Activated naive CD4-positive, alpha-beta T cell treated with anti-CD3 and anti-CD28 coated beads, Interleukin-2, amount 50 U/mL, for 24 hours (primary cell): Measurements from ENCODE around the gene CELSR1.
A peak's percentile ranks its signal among the peaks of the same experiment; 100 is the strongest.

Experiments
- H3K27ac Mint-ChIP-seq: one replicate; pipeline ENCODE4 v1.8.0; 2021; ENCODE audit warnings: mild to moderate bottlenecking, mixed read lengths
- H3K27me3 Mint-ChIP-seq: one replicate; pipeline ENCODE4 v1.8.0; 2021; ENCODE audit warnings: mixed read lengths
- H3K36me3 Mint-ChIP-seq: one replicate; pipeline ENCODE4 v1.8.0; 2021; ENCODE audit warnings: mixed read lengths
- H3K4me1 Mint-ChIP-seq: one replicate; pipeline ENCODE4 v1.8.0; 2021; ENCODE audit warnings: mixed read lengths
- H3K4me3 Mint-ChIP-seq: one replicate; pipeline ENCODE4 v1.8.0; 2021; ENCODE audit warnings: mild to moderate bottlenecking, mixed read lengths
- H3K9me3 Mint-ChIP-seq: one replicate; pipeline ENCODE4 v1.8.0; 2021; ENCODE audit warnings: mixed read lengths

The CELSR1 gene

DNA sequence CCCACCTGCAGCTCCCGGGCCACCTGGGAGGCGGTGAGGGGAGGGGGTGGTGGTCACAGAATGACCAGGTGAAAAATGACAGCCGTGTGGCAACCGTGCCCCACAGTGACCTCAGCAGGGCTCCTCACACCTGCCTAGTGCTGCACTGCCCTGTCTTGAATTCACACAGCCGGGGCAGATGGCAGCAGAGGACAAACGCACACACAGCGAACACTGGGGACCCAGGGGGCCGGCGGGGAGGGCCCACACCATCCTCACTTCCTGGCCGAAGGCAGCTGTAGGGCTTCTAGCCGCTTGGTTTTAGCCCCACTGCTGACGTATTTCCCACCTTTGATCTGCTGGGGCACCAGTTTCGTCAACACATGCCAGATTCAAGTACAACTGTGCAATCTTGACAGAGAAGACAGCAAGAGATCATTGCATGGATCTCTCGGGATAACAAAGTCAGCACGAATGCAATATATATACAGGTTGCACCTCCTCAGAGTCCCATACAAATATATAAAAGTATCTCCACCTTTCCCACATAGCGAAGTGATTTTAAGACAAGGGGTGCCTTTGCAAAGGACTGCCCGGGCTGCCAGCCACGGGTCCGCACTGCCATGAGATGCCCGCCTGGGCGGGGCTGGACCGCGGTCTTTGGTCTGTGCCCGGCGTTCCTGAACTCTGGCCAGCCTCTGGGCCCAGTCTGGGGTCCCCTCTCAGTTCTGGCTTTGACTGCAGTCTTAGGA is 175.1 kb downstream of the CELSR1 start:
- H3K9me3 Mint-ChIP-seq = no peaks in the 10 kb centered on the region
- H3K27ac Mint-ChIP-seq = no peak overlapping the region
- no peaks in the 10 kb centered on the region for H3K27me3 Mint-ChIP-seq
- peaks cover 4% of the 10 kb centered on the region for H3K4me1 Mint-ChIP-seq
- peaks cover 3% of the 10 kb centered on the region for H3K36me3 Mint-ChIP-seq
- H3K4me3 Mint-ChIP-seq = no peak overlapping the region

DNA sequence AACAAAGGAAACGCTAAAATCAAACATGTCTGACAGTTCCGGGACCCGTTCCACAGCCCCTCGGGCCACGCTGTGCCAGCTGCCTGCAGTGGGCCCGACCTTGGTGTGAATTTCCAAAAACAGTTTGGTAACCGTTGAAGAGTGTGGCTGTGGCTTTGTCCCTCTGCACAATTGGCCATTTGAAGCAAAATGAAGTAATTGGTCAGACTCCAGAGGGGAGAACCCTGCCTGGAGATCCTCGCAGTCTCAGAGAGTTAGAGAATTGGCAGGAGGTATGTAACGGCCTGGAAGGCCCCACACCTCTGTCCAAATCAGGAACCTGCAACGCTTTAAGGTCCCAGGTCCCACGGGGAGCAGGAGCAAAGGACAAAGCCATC is 175.6 kb downstream of the CELSR1 start:
- no peak overlapping the region for H3K4me3 Mint-ChIP-seq
- H3K27ac Mint-ChIP-seq = no peak overlapping the region
- peaks cover 4% of the 10 kb centered on the region for H3K4me1 Mint-ChIP-seq
- no peaks in the 10 kb centered on the region for H3K9me3 Mint-ChIP-seq
- H3K36me3 Mint-ChIP-seq = peaks cover 3% of the 10 kb centered on the region
- no peaks in the 10 kb centered on the region for H3K27me3 Mint-ChIP-seq

DNA sequence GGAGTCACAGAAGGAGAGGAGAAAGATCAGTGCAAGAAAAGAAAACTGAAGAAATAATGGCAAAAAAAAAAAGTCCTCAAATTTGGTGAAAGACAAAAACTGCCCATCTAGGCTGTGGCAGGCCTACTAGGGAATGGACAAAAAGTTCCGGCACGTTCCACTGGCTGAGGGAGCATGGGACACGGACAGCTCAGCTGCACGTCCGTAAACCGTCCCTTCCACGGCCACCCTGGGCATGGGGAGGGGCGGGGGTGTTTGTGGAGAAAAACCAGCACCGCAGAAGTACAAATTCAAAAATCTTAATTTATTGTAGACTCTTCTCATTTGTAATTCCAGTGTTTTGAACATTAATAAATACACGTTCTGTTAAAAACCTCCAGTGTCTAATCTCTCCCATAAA is 176.5 kb downstream of the CELSR1 start:
- peaks cover 4% of the 10 kb centered on the region for H3K4me1 Mint-ChIP-seq
- H3K9me3 Mint-ChIP-seq = no peaks in the 10 kb centered on the region
- no peak overlapping the region for H3K4me3 Mint-ChIP-seq
- H3K36me3 Mint-ChIP-seq = peaks cover 3% of the 10 kb centered on the region
- peak overlapping the region; percentile 49 for H3K27ac Mint-ChIP-seq
- no peaks in the 10 kb centered on the region for H3K27me3 Mint-ChIP-seq

DNA sequence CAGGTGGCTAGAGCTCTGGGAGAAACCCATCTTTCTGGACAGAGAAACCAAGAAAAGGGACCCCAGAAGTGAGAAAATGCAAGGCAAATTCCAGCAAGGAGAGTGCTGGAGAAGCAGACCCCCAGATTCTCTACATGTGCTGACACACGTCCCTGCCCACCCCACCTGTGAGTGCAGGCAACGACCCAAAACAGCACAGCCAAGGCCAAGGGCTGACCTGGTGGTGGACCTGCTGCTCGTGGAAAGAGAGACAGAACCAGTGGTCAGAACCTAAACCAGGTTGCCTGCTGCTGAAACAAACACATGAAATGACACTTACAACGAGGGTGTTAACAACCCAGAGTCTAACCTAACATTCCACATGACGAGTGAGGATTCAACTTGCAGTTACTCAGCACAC is 177.3 kb downstream of the CELSR1 start:
- no peaks in the 10 kb centered on the region for H3K9me3 Mint-ChIP-seq
- peaks cover 4% of the 10 kb centered on the region for H3K36me3 Mint-ChIP-seq
- H3K27ac Mint-ChIP-seq = no peak overlapping the region
- H3K27me3 Mint-ChIP-seq = no peaks in the 10 kb centered on the region
- no peak overlapping the region for H3K4me3 Mint-ChIP-seq
- H3K4me1 Mint-ChIP-seq = peaks cover 4% of the 10 kb centered on the region

DNA sequence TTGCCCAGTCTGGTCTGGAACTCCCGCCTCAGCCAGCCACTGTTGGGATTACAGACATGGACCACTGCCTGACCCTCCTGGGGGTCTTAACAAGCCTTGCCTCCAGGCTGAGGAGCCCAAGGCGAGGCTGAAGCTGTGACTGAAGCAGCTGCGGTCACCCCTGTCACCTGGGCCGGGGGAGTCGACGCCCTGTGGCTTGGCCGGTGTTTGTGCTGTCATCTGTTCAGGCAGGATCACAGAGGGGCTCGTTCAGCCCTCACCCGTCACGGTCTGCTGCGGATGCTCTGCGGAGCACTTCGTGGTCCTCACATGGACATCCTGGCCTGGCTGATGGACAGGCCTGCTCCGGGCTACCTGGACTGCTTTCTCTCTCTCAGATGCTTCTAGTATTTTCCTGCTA is 178.1 kb downstream of the CELSR1 start:
- Mint-ChIP-seq H3K27ac (no peak overlapping the region), H3K9me3 (no peaks in the 10 kb centered on the region), H3K36me3 (peaks cover 4% of the 10 kb centered on the region)

DNA sequence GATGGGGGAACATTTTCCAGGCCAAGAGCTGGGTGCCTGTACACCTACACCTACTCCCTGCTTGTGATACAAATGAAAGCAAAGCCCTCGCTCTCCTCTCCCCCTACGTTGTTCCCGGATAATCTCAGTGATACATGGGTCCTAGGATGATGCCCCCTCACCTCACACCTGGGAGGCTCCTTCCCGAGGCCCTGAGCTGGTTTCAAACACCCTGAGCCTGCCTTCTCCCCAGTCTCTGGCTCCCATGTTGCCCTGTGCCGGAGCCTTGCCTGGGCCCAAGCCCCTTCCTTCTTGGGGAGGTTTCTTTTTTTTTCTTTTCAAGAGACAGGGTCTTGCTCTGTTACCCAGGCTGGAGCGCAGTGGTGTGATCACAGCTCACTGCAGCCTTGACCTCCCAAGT is 178.7 kb downstream of the CELSR1 start:
- Mint-ChIP-seq H3K4me3 (no peak overlapping the region), H3K27me3 (no peaks in the 10 kb centered on the region), H3K27ac (peak overlapping the region; percentile 35), H3K4me1 (peaks cover 4% of the 10 kb centered on the region), H3K9me3 (no peaks in the 10 kb centered on the region), H3K36me3 (peaks cover 4% of the 10 kb centered on the region)

More for the DNA sequence above, 178.1 kb downstream of the CELSR1 start:
- H3K4me1 Mint-ChIP-seq = peaks cover 4% of the 10 kb centered on the region
- H3K4me3 Mint-ChIP-seq = no peak overlapping the region
- no peaks in the 10 kb centered on the region for H3K27me3 Mint-ChIP-seq

DNA sequence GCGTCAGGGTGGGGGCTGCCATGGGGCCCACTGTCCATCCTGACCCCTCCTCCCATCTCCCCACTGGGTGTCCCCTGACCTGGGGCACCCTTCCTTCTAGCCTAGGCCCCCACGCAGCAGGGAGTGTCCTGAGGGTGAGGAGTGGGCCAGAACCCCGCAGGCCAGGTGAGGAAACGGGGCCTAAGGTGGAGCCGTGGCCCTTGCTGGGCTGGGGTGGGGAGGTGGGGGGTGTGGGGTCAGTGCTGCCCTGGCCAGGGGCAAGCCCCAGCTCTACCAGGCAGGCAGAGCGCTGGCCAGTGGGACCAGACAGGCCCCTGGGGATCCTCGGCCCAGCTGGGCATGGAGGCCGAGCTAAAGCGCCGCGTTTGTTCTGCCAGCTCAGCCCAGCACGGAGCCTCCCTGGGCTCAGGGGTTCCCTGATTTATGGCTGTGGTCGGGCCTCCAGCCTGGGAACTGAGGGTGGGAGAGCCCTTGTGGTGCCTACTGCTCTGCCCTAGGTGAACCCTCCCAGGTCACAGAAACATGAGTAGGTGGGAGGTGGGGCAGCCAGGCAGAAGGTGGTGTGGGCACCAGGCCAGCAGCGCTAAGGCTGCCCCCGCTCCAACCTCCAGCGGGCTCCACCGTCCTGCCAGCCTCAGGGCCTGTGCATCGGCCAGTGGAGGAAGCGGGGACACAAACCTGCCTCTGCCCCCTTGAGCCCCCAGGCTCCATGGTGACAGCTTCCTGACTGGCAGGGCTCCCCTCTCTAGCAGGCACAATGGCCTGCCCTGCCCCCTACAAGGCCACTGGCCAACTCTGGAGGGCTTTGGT is 179.5 kb downstream of the CELSR1 start:
- Mint-ChIP-seq H3K27me3 (no peaks in the 10 kb centered on the region), H3K4me1 (peaks cover 4% of the 10 kb centered on the region), H3K36me3 (peaks cover 4% of the 10 kb centered on the region), H3K27ac (no peak overlapping the region), H3K9me3 (no peaks in the 10 kb centered on the region), H3K4me3 (no peak overlapping the region)

DNA sequence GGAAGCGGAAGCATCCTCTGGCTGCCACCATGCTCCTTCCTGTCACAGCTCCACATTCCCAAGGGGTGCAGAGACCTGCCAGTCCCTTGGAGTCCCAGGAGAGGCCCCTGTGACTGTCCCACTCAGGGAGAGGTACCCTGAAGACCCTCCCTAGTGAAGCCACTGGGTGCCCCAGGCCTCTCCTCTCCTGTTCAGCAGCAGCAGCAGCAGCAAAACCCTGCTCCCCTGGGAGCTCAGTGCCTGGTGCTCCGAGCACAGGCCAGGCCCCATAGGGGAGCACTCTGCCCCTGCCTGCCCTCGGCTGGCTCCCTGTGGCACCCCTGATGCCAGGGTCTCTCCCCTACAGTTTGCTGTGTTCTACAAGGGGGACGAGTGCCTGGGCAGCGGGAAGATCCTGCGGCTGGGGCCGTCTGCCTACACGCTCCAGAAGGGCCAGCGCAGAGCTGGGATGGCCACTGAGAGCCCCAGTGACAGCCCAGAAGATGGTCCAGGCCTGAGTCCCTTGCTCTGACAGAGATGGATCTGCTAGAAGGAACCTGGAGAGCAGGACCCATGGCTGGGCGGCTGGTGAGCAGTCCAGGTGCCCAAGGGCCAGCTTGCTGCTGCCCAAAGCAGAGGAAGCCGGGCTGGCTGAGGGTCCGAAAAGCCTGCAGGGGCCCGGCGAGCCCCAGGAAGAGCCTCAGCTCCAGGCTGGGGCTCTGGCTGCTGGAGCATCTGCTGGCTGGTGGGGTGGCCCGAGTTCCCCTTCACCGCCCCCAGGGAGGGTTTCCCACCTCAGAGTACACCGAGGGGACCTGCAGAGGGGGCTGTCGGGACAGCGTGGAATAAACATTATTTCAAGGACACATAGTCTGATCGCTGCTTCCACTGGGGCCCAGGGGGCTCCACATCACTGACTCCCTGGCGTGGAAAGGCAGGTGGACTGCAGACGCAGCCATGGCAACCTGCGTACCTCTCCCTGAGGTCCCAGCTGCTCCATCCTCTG is 180.6 kb downstream of the CELSR1 start:
- H3K36me3 Mint-ChIP-seq = peaks cover 7% of the 10 kb centered on the region

DNA sequence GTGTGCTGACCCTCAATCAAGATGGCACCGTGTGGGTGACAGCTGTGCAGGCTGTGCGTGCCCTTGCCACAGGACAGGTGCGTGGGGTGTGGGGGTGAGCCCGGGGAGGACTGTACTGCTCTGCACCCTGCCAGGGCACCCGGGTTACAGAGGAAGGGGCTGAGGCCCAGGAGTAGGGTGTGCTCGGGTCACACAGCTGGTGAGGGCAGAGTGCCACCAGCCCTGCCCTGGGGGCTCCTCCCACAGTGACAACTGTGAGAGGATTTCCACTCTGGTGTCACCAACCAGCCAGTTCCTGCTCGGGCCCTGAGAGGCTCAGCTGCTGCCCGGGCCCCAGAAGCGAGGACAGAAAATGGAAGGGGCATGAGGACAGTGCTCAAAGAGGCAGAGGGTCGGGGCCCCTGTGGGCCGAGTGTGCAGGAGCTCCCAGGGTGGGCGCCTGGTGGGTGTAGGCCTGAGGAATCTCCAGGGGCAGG is 181.4 kb downstream of the CELSR1 start:
- no peaks in the 10 kb centered on the region for H3K9me3 Mint-ChIP-seq
- no peak overlapping the region for H3K27ac Mint-ChIP-seq
- H3K36me3 Mint-ChIP-seq = peaks cover 7% of the 10 kb centered on the region
- H3K4me3 Mint-ChIP-seq = no peak overlapping the region
- H3K4me1 Mint-ChIP-seq = no peaks in the 10 kb centered on the region
- H3K27me3 Mint-ChIP-seq = no peaks in the 10 kb centered on the region

More for the DNA sequence above, 180.6 kb downstream of the CELSR1 start:
- Mint-ChIP-seq H3K9me3 (no peaks in the 10 kb centered on the region), H3K27ac (no peak overlapping the region), H3K27me3 (no peaks in the 10 kb centered on the region), H3K4me3 (no peak overlapping the region), H3K4me1 (no peaks in the 10 kb centered on the region)

DNA sequence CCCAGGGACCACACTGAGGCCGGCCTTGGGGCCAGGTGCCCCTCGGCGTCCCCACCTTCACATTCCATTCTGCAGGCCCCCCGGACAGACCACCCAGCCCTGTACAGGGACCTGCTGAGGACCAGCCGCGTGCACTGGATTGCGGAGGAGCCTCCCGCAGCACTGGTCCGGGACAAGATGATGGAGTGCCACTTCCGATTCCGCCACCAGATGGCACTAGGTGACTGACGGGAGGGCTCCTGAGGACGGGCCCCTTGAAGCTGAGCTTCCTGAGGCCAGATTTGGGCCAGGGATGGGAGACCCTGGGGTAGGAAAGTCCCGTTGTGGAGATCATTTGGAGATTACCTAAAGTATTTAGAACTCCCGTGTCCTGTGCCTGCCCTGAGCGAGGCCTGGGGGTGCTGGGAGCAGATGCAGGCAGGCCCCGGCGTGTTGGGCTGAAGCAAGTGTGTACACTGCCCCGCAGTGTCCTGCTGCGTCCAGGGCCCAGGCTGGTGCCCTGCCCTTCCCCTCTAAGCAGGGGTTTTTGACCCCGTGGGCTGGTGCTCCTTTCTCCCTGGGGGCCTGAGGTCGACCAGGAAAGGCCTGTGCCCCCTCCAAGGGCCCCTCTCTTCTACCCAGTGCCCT is 181.9 kb downstream of the CELSR1 start:
- peak overlapping the region; percentile 74 for H3K27ac Mint-ChIP-seq
- H3K36me3 Mint-ChIP-seq = peaks cover 9% of the 10 kb centered on the region
- H3K27me3 Mint-ChIP-seq = no peaks in the 10 kb centered on the region
- H3K4me3 Mint-ChIP-seq = no peak overlapping the region
- H3K9me3 Mint-ChIP-seq = no peaks in the 10 kb centered on the region
- no peaks in the 10 kb centered on the region for H3K4me1 Mint-ChIP-seq

DNA sequence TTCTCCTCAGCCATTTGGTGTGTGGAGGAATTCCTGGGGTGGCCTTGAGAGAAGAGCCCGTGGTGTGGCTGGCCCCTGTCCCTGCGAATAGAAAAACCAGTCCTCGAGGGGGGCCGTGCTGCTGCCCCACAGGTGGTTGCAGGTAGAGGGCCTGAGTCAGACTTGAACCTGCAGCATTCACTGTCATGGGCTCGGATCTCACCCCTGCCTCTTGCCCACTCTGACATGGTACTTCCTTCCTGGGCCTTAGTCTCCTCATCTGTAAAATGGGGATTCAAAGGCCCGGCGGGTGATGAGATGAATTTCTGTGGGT is 182.5 kb downstream of the CELSR1 start:
- Mint-ChIP-seq H3K4me3 (no peak overlapping the region), H3K9me3 (no peaks in the 10 kb centered on the region), H3K4me1 (no peaks in the 10 kb centered on the region), H3K27me3 (no peaks in the 10 kb centered on the region), H3K36me3 (peaks cover 9% of the 10 kb centered on the region), H3K27ac (no peak overlapping the region)

DNA sequence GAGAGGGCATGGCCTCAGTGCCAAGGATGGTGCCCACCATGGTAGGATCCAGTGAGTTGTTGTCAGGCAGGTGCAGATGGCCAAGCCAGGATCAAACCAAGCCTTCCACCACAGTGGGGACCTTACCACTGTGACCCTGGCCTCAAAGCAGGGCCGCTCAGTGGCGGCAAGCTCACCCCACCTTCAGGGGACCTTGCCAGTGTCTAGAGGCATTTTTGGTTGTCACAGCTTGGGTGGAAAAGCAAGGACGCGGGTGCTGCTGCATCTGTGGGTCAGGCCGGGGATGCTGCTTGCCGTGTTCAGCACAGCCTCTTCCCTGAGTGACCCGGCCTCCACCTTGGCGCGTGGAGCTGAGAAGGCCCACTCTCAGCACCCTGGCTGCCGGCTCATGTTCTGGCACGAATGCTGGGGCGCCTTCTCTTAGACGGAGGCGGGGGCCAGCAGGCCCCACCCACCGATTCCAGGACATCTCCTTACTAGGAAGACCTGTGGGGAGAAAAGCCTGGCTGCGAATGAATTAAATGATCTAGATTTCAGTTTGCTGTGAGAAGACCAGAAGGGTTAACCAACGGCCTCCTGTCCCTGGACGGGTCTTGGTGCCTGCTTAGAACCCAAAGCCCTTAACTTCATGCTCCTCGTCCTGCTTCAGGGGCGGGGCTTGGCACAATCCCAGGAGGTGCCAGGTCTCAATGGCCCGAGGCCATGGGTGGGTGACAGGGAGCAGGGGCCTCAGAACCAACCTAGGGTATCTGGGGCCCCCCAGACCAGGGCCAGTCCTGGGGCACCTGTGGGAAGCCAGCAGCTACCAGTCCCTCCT is 183.0 kb downstream of the CELSR1 start:
- no peak overlapping the region for H3K4me3 Mint-ChIP-seq
- no peak overlapping the region for H3K27ac Mint-ChIP-seq
- H3K27me3 Mint-ChIP-seq = no peaks in the 10 kb centered on the region
- H3K9me3 Mint-ChIP-seq = no peaks in the 10 kb centered on the region
- H3K36me3 Mint-ChIP-seq = peaks cover 10% of the 10 kb centered on the region
- no peaks in the 10 kb centered on the region for H3K4me1 Mint-ChIP-seq

DNA sequence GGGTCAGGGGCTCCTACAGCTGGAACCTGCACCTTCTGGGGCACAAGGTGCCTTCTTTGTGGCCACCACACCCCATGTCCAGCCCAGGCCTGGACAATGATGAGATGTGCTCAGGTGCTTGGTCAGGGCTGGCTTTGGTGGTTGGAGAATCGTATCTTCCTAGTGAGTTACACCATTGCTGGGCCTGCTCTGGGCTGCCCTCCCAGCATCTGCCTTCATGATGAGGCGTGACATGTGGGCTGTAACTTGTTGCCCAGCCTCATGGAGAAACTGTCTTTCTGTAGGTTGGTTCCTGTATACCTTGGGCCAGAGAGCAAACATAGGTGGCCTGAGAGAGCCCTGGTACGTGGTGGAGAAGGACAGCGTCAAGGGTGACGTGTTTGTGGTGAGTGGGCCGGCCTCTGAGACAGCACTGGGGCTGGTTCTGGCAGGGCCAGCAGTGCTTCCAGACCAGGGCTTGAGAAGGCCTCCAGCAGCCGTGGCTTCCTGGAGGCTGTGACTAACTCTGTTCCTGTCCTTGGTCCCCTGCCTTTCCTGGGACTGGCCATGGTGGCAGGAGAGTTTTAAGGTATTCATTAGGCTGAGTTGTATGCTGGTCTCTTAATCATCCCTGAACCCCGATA is 183.8 kb downstream of the CELSR1 start:
- peaks cover 11% of the 10 kb centered on the region for H3K36me3 Mint-ChIP-seq
- H3K4me1 Mint-ChIP-seq = no peaks in the 10 kb centered on the region
- no peaks in the 10 kb centered on the region for H3K27me3 Mint-ChIP-seq
- H3K27ac Mint-ChIP-seq = no peak overlapping the region
- H3K4me3 Mint-ChIP-seq = no peak overlapping the region
- no peaks in the 10 kb centered on the region for H3K9me3 Mint-ChIP-seq

DNA sequence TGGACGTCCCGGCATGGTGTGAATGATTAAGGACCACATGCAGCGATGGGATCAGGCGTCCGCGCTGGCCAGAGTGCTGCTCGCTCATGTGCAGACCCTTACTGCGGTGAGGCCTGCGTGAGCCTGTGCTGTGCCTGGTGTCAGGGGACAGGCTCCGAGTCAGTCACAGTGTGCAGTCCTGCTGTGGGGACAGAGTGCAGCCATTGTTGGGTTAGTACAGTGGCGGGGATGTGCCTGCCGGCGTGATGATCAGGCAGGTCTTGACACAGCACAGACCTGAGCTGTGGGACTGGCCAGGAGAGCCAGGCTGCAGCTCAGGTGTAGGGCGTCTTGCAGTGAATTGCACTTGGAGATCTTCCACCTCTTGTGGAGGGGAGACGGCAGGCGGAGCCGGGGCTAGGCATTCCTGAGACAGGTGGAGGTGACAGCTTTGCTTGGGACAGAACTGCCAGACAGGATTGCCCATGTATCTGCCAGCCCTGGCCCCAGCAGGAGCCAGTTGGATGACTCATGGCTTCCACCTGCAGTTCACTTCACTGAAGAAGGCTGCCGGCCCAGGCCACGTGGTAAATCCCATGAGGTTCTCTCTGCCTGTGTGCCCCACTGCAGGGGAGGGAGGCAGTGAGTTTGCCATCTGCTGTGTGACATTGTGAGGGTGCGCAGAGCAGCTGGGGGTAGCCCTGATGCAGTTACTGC is 184.6 kb downstream of the CELSR1 start:
- H3K4me3 Mint-ChIP-seq = no peak overlapping the region
- no peaks in the 10 kb centered on the region for H3K27me3 Mint-ChIP-seq
- H3K27ac Mint-ChIP-seq = no peak overlapping the region
- no peaks in the 10 kb centered on the region for H3K9me3 Mint-ChIP-seq
- H3K4me1 Mint-ChIP-seq = no peaks in the 10 kb centered on the region
- peaks cover 11% of the 10 kb centered on the region for H3K36me3 Mint-ChIP-seq
